ENCODE results near the gene CHN2. TPM values are rescaled to one million over a fixed set of nuclear protein-coding genes. Genes with fewer than 3 reads are reported as not detected.
A peak's percentile ranks its signal among the peaks of the same experiment; 100 is the strongest.

The CHN2 gene
- total RNA-seq, 1 experiment from 2014 or later, result 0.15 TPM

GRCh38 chr7:29375641-29376562 is 181.3 kb downstream of the CHN2 start:
- Histone ChIP-seq H3K27ac (ENCODE audit: low read length) (no peak overlapping the region), H3K4me1 (ENCODE audit: control insufficient read depth, insufficient read depth, low read length) (no peaks in the 10 kb centered on the region), H3K4me3 (ENCODE audit: low read depth in 2 of 2, low read length in 2 of 2) (no peak overlapping the region), H3K9me3 (ENCODE audit: control insufficient read depth, insufficient read depth, low read depth, low read length) (no peaks in the 10 kb centered on the region), H3K27me3 (ENCODE audit: control insufficient read depth, insufficient read depth, low read length) (0 out of 2 replicates have a peak, but pooled peaks cover 4% of the 10 kb centered on the region), H3K36me3 (ENCODE audit: control insufficient read depth, insufficient read depth, low read length) (no peaks in the 10 kb centered on the region)
- ChIA-PET CTCF (no interaction called here), POLR2A (no interaction called here)
- ATAC-seq, result no peak
- intact Hi-C loops (cut with micrococcal nuclease; ENCODE audit: unreplicated experiment), result no loop called here
- DNase-seq (ENCODE audit: low read depth, low spot score), result no peak
- in situ Hi-C loops (cut with HindIII; ENCODE audit: low pct_unique_long_range_greater_than_20kb, low sequenced_read_pairs), result no loop called here
- no peak for TF ChIP-seq POLR2AphosphoS5 (IDR thresholded peaks at IDR 0.05; ENCODE audit: low read depth, low read length)
- no TSS peak for BruUV-seq (replicated peaks)

- ChIA-PET POLR2A (no interaction called here), CTCF (no interaction called here)
- H3K4me1 ChIP-seq (ENCODE audit: control insufficient read depth, insufficient read depth, low read length), result no peaks in the 10 kb centered on the region
- ATAC-seq, result no peak
- no peak overlapping the region for H3K4me3 ChIP-seq (ENCODE audit: low read depth in 2 of 2, low read length in 2 of 2)
- H3K9me3 ChIP-seq (ENCODE audit: control insufficient read depth, insufficient read depth, low read depth, low read length), result no peaks in the 10 kb centered on the region
- DNase-seq (ENCODE audit: low read depth, low spot score), result no peak
- H3K36me3 ChIP-seq (ENCODE audit: control insufficient read depth, insufficient read depth, low read length), result no peaks in the 10 kb centered on the region
- intact Hi-C loops (cut with micrococcal nuclease; ENCODE audit: unreplicated experiment), result no loop called here
- 0 out of 2 replicates have a peak, but pooled peaks cover 6% of the 10 kb centered on the region for H3K27me3 ChIP-seq (ENCODE audit: control insufficient read depth, insufficient read depth, low read length)
- in situ Hi-C loops (cut with HindIII; ENCODE audit: low pct_unique_long_range_greater_than_20kb, low sequenced_read_pairs), result no loop called here
- H3K27ac ChIP-seq (ENCODE audit: low read length), result no peak overlapping the region
- TF ChIP-seq SIN3A (IDR thresholded peaks at IDR 0.05; ENCODE audit: borderline replicate concordance, insufficient read depth, low read depth, low read length), result no peak
- TF ChIP-seq, protein P1, sequence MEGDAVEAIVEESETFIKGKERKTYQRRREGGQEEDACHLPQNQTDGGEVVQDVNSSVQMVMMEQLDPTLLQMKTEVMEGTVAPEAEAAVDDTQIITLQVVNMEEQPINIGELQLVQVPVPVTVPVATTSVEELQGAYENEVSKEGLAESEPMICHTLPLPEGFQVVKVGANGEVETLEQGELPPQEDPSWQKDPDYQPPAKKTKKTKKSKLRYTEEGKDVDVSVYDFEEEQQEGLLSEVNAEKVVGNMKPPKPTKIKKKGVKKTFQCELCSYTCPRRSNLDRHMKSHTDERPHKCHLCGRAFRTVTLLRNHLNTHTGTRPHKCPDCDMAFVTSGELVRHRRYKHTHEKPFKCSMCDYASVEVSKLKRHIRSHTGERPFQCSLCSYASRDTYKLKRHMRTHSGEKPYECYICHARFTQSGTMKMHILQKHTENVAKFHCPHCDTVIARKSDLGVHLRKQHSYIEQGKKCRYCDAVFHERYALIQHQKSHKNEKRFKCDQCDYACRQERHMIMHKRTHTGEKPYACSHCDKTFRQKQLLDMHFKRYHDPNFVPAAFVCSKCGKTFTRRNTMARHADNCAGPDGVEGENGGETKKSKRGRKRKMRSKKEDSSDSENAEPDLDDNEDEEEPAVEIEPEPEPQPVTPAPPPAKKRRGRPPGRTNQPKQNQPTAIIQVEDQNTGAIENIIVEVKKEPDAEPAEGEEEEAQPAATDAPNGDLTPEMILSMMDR (IDR thresholded peaks at IDR 0.05), result 0 out of 2 replicates have a peak, but pooled peaks have one; percentile 5
- no TSS peak for BruUV-seq (replicated peaks)
Observed at GRCh38 chr7:29377718-29378117, 183.1 kb downstream of the CHN2 start.

DNA sequence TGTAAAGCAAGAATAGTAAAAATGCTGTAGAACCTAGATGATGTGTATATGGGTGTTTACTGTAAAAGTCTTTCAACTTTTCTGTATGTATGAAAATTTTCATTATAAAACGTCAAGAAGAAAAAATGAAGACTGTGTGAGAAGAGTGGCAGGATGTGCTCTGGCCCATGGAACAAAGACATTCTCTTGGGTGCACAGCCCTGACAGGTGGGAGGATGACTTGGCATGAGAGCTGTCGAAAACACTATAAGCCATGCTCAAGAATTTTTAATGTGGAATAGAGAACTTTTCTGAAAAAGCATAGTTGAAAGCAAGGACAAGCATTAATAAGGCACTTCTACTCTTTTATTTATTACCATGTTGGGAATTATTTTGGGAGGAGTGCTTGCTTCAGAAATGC is 185.0 kb downstream of the CHN2 start:
- ChIA-PET POLR2A (no interaction called here), CTCF (no interaction called here)
- Histone ChIP-seq H3K4me3 (ENCODE audit: low read depth in 2 of 2, low read length in 2 of 2) (no peak overlapping the region), H3K36me3 (ENCODE audit: control insufficient read depth, insufficient read depth, low read length) (no peaks in the 10 kb centered on the region), H3K27ac (ENCODE audit: low read length) (no peak overlapping the region), H3K4me1 (ENCODE audit: control insufficient read depth, insufficient read depth, low read length) (no peaks in the 10 kb centered on the region), H3K9me3 (ENCODE audit: control insufficient read depth, insufficient read depth, low read depth, low read length) (no peaks in the 10 kb centered on the region), H3K27me3 (ENCODE audit: control insufficient read depth, insufficient read depth, low read length) (peaks cover 6% of the 10 kb centered on the region; the same call in 1 of the 2 replicates)
- no peak for ATAC-seq
- no TSS peak for BruUV-seq (replicated peaks)
- no peak for DNase-seq (ENCODE audit: low read depth, low spot score)
- TF ChIP-seq, protein P1 (IDR thresholded peaks at IDR 0.05), result no peak
- TF ChIP-seq TCF7L2 (IDR thresholded peaks at IDR 0.05; ENCODE audit: low read depth, low read length) (no peak), POLR2AphosphoS5 (IDR thresholded peaks at IDR 0.05; ENCODE audit: low read depth, low read length) (no peak), REST (IDR thresholded peaks at IDR 0.05; ENCODE audit: insufficient read depth in 1 of 2, low read depth in 2 of 2, low read length in 1 of 2) (no peak)
- in situ Hi-C loops (cut with HindIII; ENCODE audit: low pct_unique_long_range_greater_than_20kb, low sequenced_read_pairs), result no loop called here
- intact Hi-C loops (cut with micrococcal nuclease; ENCODE audit: unreplicated experiment), result no loop called here

Data from Panc1 (cell line).